MCF 10A (cell line): ENCODE measurements around the gene TREM1. TPM values are rescaled to one million over a fixed set of nuclear protein-coding genes. Genes with fewer than 3 reads are reported as not detected.

Source experiments
- BruUV-seq: library from RNA; stranded (reverse); fragments of 400-500 nt; replicated peaks from 2 replicates; lab custom pipeline; 2021; lab: Mats Ljungman, UMichigan
- CTCF ChIA-PET: fragments of 300-600 bp; sonication (Branson Sonifier 250); formaldehyde crosslinking; extraction: SDS; loops from one replicate; lab custom pipeline; 2021; ENCODE audit warnings: antibody characterized with exemption, inconsistent platforms; lab: Yijun Ruan, JAX
- POLR2A ChIA-PET: fragments of 300-600, 350-650 bp; sonication (Branson Sonifier 250); formaldehyde crosslinking; extraction: SDS; loops from one replicate; lab custom pipeline; 2020; ENCODE audit warnings: antibody characterized with exemption, inconsistent platforms; lab: Yijun Ruan, JAX
- DNase-seq: peaks from one replicate; pipeline ENCODE4 v3.0.0-alpha.2; 2018; ENCODE audit not compliant: unreplicated experiment
- H3K27ac Mint-ChIP-seq: one replicate; pipeline ENCODE4 v1.8.0; 2022; ENCODE audit warnings: mild to moderate bottlenecking, low read depth, mixed read lengths; ENCODE audit not compliant: unreplicated experiment
- H3K27me3 Mint-ChIP-seq: one replicate; pipeline ENCODE4 v1.8.0; 2022; ENCODE audit warnings: mixed read lengths; ENCODE audit not compliant: insufficient read depth, unreplicated experiment
- H3K36me3 Mint-ChIP-seq: one replicate; pipeline ENCODE4 v1.8.0; 2022; ENCODE audit warnings: mild to moderate bottlenecking, moderate library complexity, mixed read lengths; ENCODE audit not compliant: insufficient read depth, unreplicated experiment
- H3K4me1 Mint-ChIP-seq: one replicate; pipeline ENCODE4 v1.8.0; 2022; ENCODE audit warnings: mixed read lengths; ENCODE audit not compliant: insufficient read depth, unreplicated experiment
- H3K4me3 Mint-ChIP-seq: one replicate; pipeline ENCODE4 v1.8.0; 2022; ENCODE audit warnings: mild to moderate bottlenecking, moderate library complexity, mixed read lengths; ENCODE audit not compliant: unreplicated experiment
- H3K9me3 Mint-ChIP-seq: one replicate; pipeline ENCODE4 v1.8.0; 2022; ENCODE audit warnings: mixed read lengths; ENCODE audit not compliant: unreplicated experiment
- CTCF ChIP-seq: fragments of 200-600 bp; IDR thresholded peaks from one replicate; pipeline ENCODE4 v1.8.0; 2022; ENCODE audit warnings: antibody characterized with exemption, mild to moderate bottlenecking; ENCODE audit not compliant: unreplicated experiment
- intact Hi-C: fragments of 100-400 bp; cut with micrococcal nuclease; formaldehyde crosslinking; loops from 2 replicates; pipeline ENCODE4 v1.14.1; 2022
- total RNA-seq: library from RNA; stranded (reverse); gene quantifications from 2 replicates; pipeline ENCODE4 v1.2.3, GENCODE V29; 2022

The TREM1 gene
- total RNA-seq, 1 experiment from 2014 or later, result 9.9 TPM

- Mint-ChIP-seq H3K9me3 (no peaks in the 10 kb centered on the region), H3K27ac (no peak overlapping the region), H3K4me1 (no peaks in the 10 kb centered on the region), H3K36me3 (no peaks in the 10 kb centered on the region), H3K4me3 (no peak overlapping the region), H3K27me3 (no peaks in the 10 kb centered on the region)
- POLR2A ChIA-PET, result no interaction called here
- DNase-seq, result no peak
- intact Hi-C loops, result no loop called here
- CTCF ChIA-PET, result no interaction called here
- no peak for TF ChIP-seq CTCF
- BruUV-seq, result no TSS peak
Observed at GRCh38 chr6:41271901-41272395, 14.5 kb downstream of the TREM1 start.

GRCh38 chr6:41269716-41270115 lies 16.8 kb downstream of the TREM1 start:
- Mint-ChIP-seq H3K36me3 (no peaks in the 10 kb centered on the region), H3K9me3 (no peaks in the 10 kb centered on the region), H3K4me1 (no peaks in the 10 kb centered on the region), H3K27ac (no peak overlapping the region), H3K27me3 (no peaks in the 10 kb centered on the region), H3K4me3 (no peak overlapping the region)
- DNase-seq, result no peak
- no peak for TF ChIP-seq CTCF
- CTCF ChIA-PET, result interaction anchor here (1.0 kb wide), 1 partner anchor 37 kb away, joined by 5 read pairs; no protein-coding TSS in a partner anchor
- intact Hi-C loops, result no loop called here
- POLR2A ChIA-PET, result no interaction called here
- BruUV-seq, result no TSS peak

GRCh38 chr6:41269166-41269565 lies 17.3 kb downstream of the TREM1 start:
- no peak for DNase-seq
- ChIA-PET POLR2A (no interaction called here), CTCF (interaction anchor here (1.0 kb wide), 1 partner anchor 37 kb away, joined by 5 read pairs; no protein-coding TSS in a partner anchor)
- no peaks in the 10 kb centered on the region for H3K9me3 Mint-ChIP-seq
- BruUV-seq, result no TSS peak
- H3K4me3 Mint-ChIP-seq, result no peak overlapping the region
- H3K27me3 Mint-ChIP-seq, result no peaks in the 10 kb centered on the region
- TF ChIP-seq CTCF, result no peak
- intact Hi-C loops, result no loop called here
- no peak overlapping the region for H3K27ac Mint-ChIP-seq
- no peaks in the 10 kb centered on the region for H3K36me3 Mint-ChIP-seq
- no peaks in the 10 kb centered on the region for H3K4me1 Mint-ChIP-seq

- no peak for DNase-seq
- intact Hi-C loops, result no loop called here
- no peaks in the 10 kb centered on the region for H3K9me3 Mint-ChIP-seq
- no TSS peak for BruUV-seq
- POLR2A ChIA-PET, result no interaction called here
- no peaks in the 10 kb centered on the region for H3K36me3 Mint-ChIP-seq
- CTCF ChIA-PET, result no interaction called here
- H3K4me1 Mint-ChIP-seq, result no peaks in the 10 kb centered on the region
- TF ChIP-seq CTCF, result no peak
- no peak overlapping the region for H3K27ac Mint-ChIP-seq
- H3K27me3 Mint-ChIP-seq, result no peaks in the 10 kb centered on the region
- H3K4me3 Mint-ChIP-seq, result no peak overlapping the region
Observed at GRCh38 chr6:41268478-41268877, 18.0 kb downstream of the TREM1 start.
